ENCODE measurements around the gene AMMECR1L. TPM values are rescaled to one million over a fixed set of nuclear protein-coding genes. Genes with fewer than 3 reads are reported as not detected.

The AMMECR1L gene
- total and polyA plus RNA-seq, 2 of the 13 experiments (the other 11 are each of a cell fraction or from before 2014, with no cell fraction given), result 9.1 to 14.2 TPM

GRCh38 chr2:127818794-127819425, 66.8 kb downstream of the AMMECR1L start:
- Histone ChIP-seq H3K27ac (ENCODE audit: extremely low read length, insufficient read depth, low read length) (no peak overlapping the region), H3K9ac (ENCODE audit: insufficient read depth, low read depth, low read length) (no peak overlapping the region), H3K27me3 (ENCODE audit: control insufficient read depth in 1 of 2, insufficient read depth in 2 of 2, low read length in 2 of 2) (peaks cover 0 to 7% of the 10 kb centered on the region in 2 experiments; a peak in 1 of 5 replicates), H3K4me2 (ENCODE audit: low read depth, low read length) (peak overlapping the region; percentile 70), H3K4me3 (replicated peaks in 1 of 3; ENCODE audit: insufficient read depth in 1 of 3, low read depth in 2 of 3, low read length in 3 of 3) (peak overlapping the region in 1 of 3 experiments; percentile 14; a peak in 1 of 6 replicates), H2AFZ (ENCODE audit: low read length) (peak overlapping the region; percentile 67), H3K4me1 (ENCODE audit: insufficient read depth, low read length) (peaks cover 41% of the 10 kb centered on the region), H3K79me2 (ENCODE audit: insufficient read depth, low read length) (no peaks in the 10 kb centered on the region), H3K9me3 (ENCODE audit: low read length) (peaks cover 19% of the 10 kb centered on the region), H4K20me1 (ENCODE audit: insufficient read depth, low read length) (no peaks in the 10 kb centered on the region), H3K36me3 (replicated peaks in 1 of 2; ENCODE audit: control insufficient read depth in 1 of 2, insufficient read depth in 2 of 2, low read length in 2 of 2) (no peaks in the 10 kb centered on the region)
- intact Hi-C loops (cut with micrococcal nuclease; ENCODE audit: unreplicated experiment), result no loop called here
- ChIA-PET CTCF (ENCODE audit: low intra/inter-chr PET ratio, low total read pairs) (no interaction called here), POLR2A (no interaction called here)
- no TSS peak for BruUV-seq (replicated peaks)
- WGBS (ENCODE audit: low lambda C conversion rate), result 35% methylated on average over 8 of the region's 8 CpGs
- ATAC-seq, result peak; percentile 52
- FAIRE-seq, result no peak
- in situ Hi-C loops (cut with HindIII; ENCODE audit: extremely low pct_ligation_motif_present, low pct_unique_long_range_greater_than_20kb), result no loop called here
- DNase-seq (ENCODE audit: low spot score), result no peak
- no peak for TF ChIP-seq TRAFD1 (CRISPR knock-in tag; IDR thresholded peaks at IDR 0.05; ENCODE audit: borderline replicate concordance)
- TF ChIP-seq PPARG (CRISPR knock-in tag; conservative IDR thresholded peaks at IDR 0.05), result peak; percentile 87
- TF ChIP-seq ZNF180 (CRISPR knock-in tag; IDR thresholded peaks at IDR 0.05; ENCODE audit: borderline replicate concordance, low read depth), result no peak
- TF ChIP-seq ZNF772 (CRISPR knock-in tag; IDR thresholded peaks at IDR 0.05), result no peak
- no peak for TF ChIP-seq ZNF430 (CRISPR knock-in tag; IDR thresholded peaks at IDR 0.05)
- no peak for TF ChIP-seq ZNF850 (CRISPR knock-in tag; conservative IDR thresholded peaks at IDR 0.05)
- TF ChIP-seq ZFP62 (CRISPR knock-in tag; IDR thresholded peaks at IDR 0.05), result no peak
- TF ChIP-seq TAF15 (IDR thresholded peaks at IDR 0.05; ENCODE audit: low read depth, low read length, poor library complexity, severe bottlenecking), result no peak
- no peak for TF ChIP-seq FOXO4 (CRISPR knock-in tag; conservative IDR thresholded peaks at IDR 0.05)
- TF ChIP-seq ZNF329 (CRISPR knock-in tag; IDR thresholded peaks at IDR 0.05; ENCODE audit: low read depth), result no peak
- peak; percentile 36 for TF ChIP-seq CTCF (CRISPR knock-in tag; IDR thresholded peaks at IDR 0.05)
- TF ChIP-seq ZSCAN31 (CRISPR knock-in tag; IDR thresholded peaks at IDR 0.05; ENCODE audit: low read depth), result no peak
- TF ChIP-seq ZNF569 (CRISPR knock-in tag; IDR thresholded peaks at IDR 0.05; ENCODE audit: borderline replicate concordance), result no peak
- no peak for TF ChIP-seq NFRKB (IDR thresholded peaks at IDR 0.05)
- TF ChIP-seq ZNF644 (CRISPR knock-in tag; IDR thresholded peaks at IDR 0.05; ENCODE audit: low read depth), result peak; percentile 22; the same call in 1 of the 2 replicates
- TF ChIP-seq ARNT2 (CRISPR knock-in tag; IDR thresholded peaks at IDR 0.05; ENCODE audit: low read depth), result 0 out of 2 replicates have a peak, but pooled peaks have one; percentile 23
- no peak for TF ChIP-seq ZNF670 (CRISPR knock-in tag; IDR thresholded peaks at IDR 0.05; ENCODE audit: borderline replicate concordance)

Data from HepG2 (cell line).